ENCODE results near the gene FARP2. TPM values are rescaled to one million over a fixed set of nuclear protein-coding genes. Genes with fewer than 3 reads are reported as not detected.

FARP2 gene
- total RNA-seq, 1 donor from 2014 or later, result 54.5 TPM

GRCh38 chr2:241483305-241483704 is 127.2 kb downstream of the FARP2 start:
- H3K4me1 Mint-ChIP-seq (ENCODE audit: unreplicated experiment), result no peaks in the 10 kb centered on the region
- TF ChIP-seq, protein P1, sequence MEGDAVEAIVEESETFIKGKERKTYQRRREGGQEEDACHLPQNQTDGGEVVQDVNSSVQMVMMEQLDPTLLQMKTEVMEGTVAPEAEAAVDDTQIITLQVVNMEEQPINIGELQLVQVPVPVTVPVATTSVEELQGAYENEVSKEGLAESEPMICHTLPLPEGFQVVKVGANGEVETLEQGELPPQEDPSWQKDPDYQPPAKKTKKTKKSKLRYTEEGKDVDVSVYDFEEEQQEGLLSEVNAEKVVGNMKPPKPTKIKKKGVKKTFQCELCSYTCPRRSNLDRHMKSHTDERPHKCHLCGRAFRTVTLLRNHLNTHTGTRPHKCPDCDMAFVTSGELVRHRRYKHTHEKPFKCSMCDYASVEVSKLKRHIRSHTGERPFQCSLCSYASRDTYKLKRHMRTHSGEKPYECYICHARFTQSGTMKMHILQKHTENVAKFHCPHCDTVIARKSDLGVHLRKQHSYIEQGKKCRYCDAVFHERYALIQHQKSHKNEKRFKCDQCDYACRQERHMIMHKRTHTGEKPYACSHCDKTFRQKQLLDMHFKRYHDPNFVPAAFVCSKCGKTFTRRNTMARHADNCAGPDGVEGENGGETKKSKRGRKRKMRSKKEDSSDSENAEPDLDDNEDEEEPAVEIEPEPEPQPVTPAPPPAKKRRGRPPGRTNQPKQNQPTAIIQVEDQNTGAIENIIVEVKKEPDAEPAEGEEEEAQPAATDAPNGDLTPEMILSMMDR (IDR thresholded peaks at IDR 0.05), result no peak
- no peak overlapping the region for H3K4me3 Mint-ChIP-seq (ENCODE audit: unreplicated experiment)
- H3K36me3 Mint-ChIP-seq (ENCODE audit: unreplicated experiment), result peaks cover 17% of the 10 kb centered on the region
- DNase-seq (ENCODE audit: extremely low spot score, unreplicated experiment), result no peak
- no peak overlapping the region for H3K27ac Mint-ChIP-seq (ENCODE audit: unreplicated experiment)
- H3K9me3 Mint-ChIP-seq (ENCODE audit: unreplicated experiment), result no peaks in the 10 kb centered on the region
- no peaks in the 10 kb centered on the region for H3K27me3 Mint-ChIP-seq (ENCODE audit: unreplicated experiment)

GRCh38 chr2:241485172-241485911 is 129.3 kb downstream of the FARP2 start:
- DNase-seq (ENCODE audit: extremely low spot score, unreplicated experiment), result no peak
- Mint-ChIP-seq H3K36me3 (ENCODE audit: unreplicated experiment) (peaks cover 12% of the 10 kb centered on the region), H3K9me3 (ENCODE audit: unreplicated experiment) (no peaks in the 10 kb centered on the region), H3K4me3 (ENCODE audit: unreplicated experiment) (no peak overlapping the region), H3K4me1 (ENCODE audit: unreplicated experiment) (no peaks in the 10 kb centered on the region), H3K27ac (ENCODE audit: unreplicated experiment) (no peak overlapping the region), H3K27me3 (ENCODE audit: unreplicated experiment) (no peaks in the 10 kb centered on the region)
- TF ChIP-seq, protein P1 (IDR thresholded peaks at IDR 0.05), result no peak

GRCh38 chr2:241489088-241489487 is 133.0 kb downstream of the FARP2 start:
- TF ChIP-seq, protein P1 (IDR thresholded peaks at IDR 0.05), result no peak
- H3K9me3 Mint-ChIP-seq (ENCODE audit: unreplicated experiment), result no peaks in the 10 kb centered on the region
- H3K4me3 Mint-ChIP-seq (ENCODE audit: unreplicated experiment), result no peak overlapping the region
- no peaks in the 10 kb centered on the region for H3K27me3 Mint-ChIP-seq (ENCODE audit: unreplicated experiment)
- H3K4me1 Mint-ChIP-seq (ENCODE audit: unreplicated experiment), result no peaks in the 10 kb centered on the region
- no peak for DNase-seq (ENCODE audit: extremely low spot score, unreplicated experiment)
- peaks cover 21% of the 10 kb centered on the region for H3K36me3 Mint-ChIP-seq (ENCODE audit: unreplicated experiment)
- H3K27ac Mint-ChIP-seq (ENCODE audit: unreplicated experiment), result no peak overlapping the region

- H3K27ac Mint-ChIP-seq (ENCODE audit: unreplicated experiment), result no peak overlapping the region
- H3K4me3 Mint-ChIP-seq (ENCODE audit: unreplicated experiment), result no peak overlapping the region
These were observed 133.9 kb downstream of the FARP2 start for GRCh38 chr2:241489733-241490680.

More at GRCh38 chr2:241489733-241490680, 133.9 kb downstream of the FARP2 start:
- H3K36me3 Mint-ChIP-seq (ENCODE audit: unreplicated experiment), result peaks cover 21% of the 10 kb centered on the region
- H3K4me1 Mint-ChIP-seq (ENCODE audit: unreplicated experiment), result no peaks in the 10 kb centered on the region
- TF ChIP-seq, protein P1 (IDR thresholded peaks at IDR 0.05), result no peak
- DNase-seq (ENCODE audit: extremely low spot score, unreplicated experiment), result no peak
- no peaks in the 10 kb centered on the region for H3K27me3 Mint-ChIP-seq (ENCODE audit: unreplicated experiment)
- H3K9me3 Mint-ChIP-seq (ENCODE audit: unreplicated experiment), result no peaks in the 10 kb centered on the region
